Keratinocyte (primary cell): ENCODE data around the gene MICAL3. TPM values are rescaled to one million over a fixed set of nuclear protein-coding genes. Genes with fewer than 3 reads are reported as not detected.

ENCODE experiments used
- DNase-seq: peaks from one replicate; pipeline ENCODE4 v3.0.0-alpha.2; 2011; ENCODE audit warnings: low read depth, missing footprints, low spot score
- FAIRE-seq: peaks from 2 replicates; lab custom pipeline; 2011; peaks lifted over from hg19 to GRCh38; lab: Jason Lieb, UNC
- H2AFZ ChIP-seq: 2 replicates; pipeline ENCODE4 v1.6.0; 2012; ENCODE audit warnings: low read length, control low read depth, inconsistent platforms; ENCODE audit not compliant: control insufficient read depth
- H3K27ac ChIP-seq: 2 replicates; pipeline ENCODE4 v1.5.1; 2011; ENCODE audit warnings: low read length; ENCODE audit not compliant: control insufficient read depth, insufficient read depth
- H3K27me3 ChIP-seq: 3 replicates; pipeline ENCODE4 v1.6.0; 2011; ENCODE audit warnings: low read length; ENCODE audit not compliant: control insufficient read depth, insufficient read depth; ENCODE audit errors: extremely low read depth
- H3K36me3 ChIP-seq, 2 experiments: 2 replicates in 1 of 2; 3 replicates in 1 of 2; pipeline ENCODE4 v1.5.1; 2011; ENCODE audit warnings: low read length in 2 of 2, mild to moderate bottlenecking in 1 of 2; ENCODE audit not compliant: control insufficient read depth in 2 of 2, insufficient read depth in 2 of 2; ENCODE audit errors: extremely low read depth in 1 of 2
- H3K4me1 ChIP-seq: 3 replicates; pipeline ENCODE4 v1.5.1; 2011; ENCODE audit warnings: low read length; ENCODE audit not compliant: control insufficient read depth, insufficient read depth; ENCODE audit errors: extremely low read depth
- H3K4me2 ChIP-seq: 3 replicates; pipeline ENCODE4 v1.6.0; 2011; ENCODE audit warnings: low read depth, low read length; ENCODE audit not compliant: control insufficient read depth, insufficient read depth; ENCODE audit errors: extremely low read depth
- H3K4me3 ChIP-seq, 3 experiments: fragments of 200-600 bp in 1 of 3; sonication (generic) in 1 of 3; 2 replicates in 2 of 3; 3 replicates in 1 of 3; pipeline ENCODE4 v1.5.1; 2011 to 2016; ENCODE audit warnings: low read length in 3 of 3, mild to moderate bottlenecking in 3 of 3, control low read depth in 2 of 3, inconsistent platforms in 1 of 3, low read depth in 1 of 3, mixed read lengths in 1 of 3, mixed run types in 1 of 3, moderate library complexity in 1 of 3; ENCODE audit not compliant: control insufficient read depth in 2 of 3, insufficient read depth in 2 of 3; ENCODE audit errors: extremely low read depth in 1 of 3
- H3K79me2 ChIP-seq: 2 replicates; pipeline ENCODE4 v1.6.0; 2012; ENCODE audit warnings: low read length; ENCODE audit not compliant: control insufficient read depth, insufficient read depth
- H3K9ac ChIP-seq: 3 replicates; pipeline ENCODE4 v1.6.0; 2011; ENCODE audit warnings: low read length; ENCODE audit not compliant: control insufficient read depth, insufficient read depth; ENCODE audit errors: extremely low read depth
- H3K9me1 ChIP-seq: 3 replicates; pipeline ENCODE4 v1.6.0; 2011; ENCODE audit warnings: low read length; ENCODE audit not compliant: control insufficient read depth, insufficient read depth; ENCODE audit errors: extremely low read depth
- H3K9me3 ChIP-seq: 2 replicates; pipeline ENCODE4 v1.5.1; 2012; ENCODE audit warnings: low read depth, low read length; ENCODE audit not compliant: control insufficient read depth
- H4K20me1 ChIP-seq: 3 replicates; pipeline ENCODE4 v1.6.0; 2011; ENCODE audit warnings: low read length; ENCODE audit not compliant: control insufficient read depth, insufficient read depth; ENCODE audit errors: extremely low read depth
- EZH2 ChIP-seq: IDR thresholded peaks from one replicate; pipeline ENCODE4 v1.6.1; 2012; ENCODE audit warnings: inconsistent platforms, mild to moderate bottlenecking, low read length, moderate library complexity
- dilution Hi-C: fragments of 300-500 bp; cut with MboI; formaldehyde crosslinking; loops from one replicate; pipeline ENCODE4 v1.7.0; 2020; ENCODE audit warnings: low sequenced_read_pairs; ENCODE audit not compliant: extremely low pct_ligation_motif_present
- polyA plus RNA-seq, 5 experiments: library from polyadenylated mRNA; depleted of rRNA in 3 of 5; stranded (reverse) in 3 of 5; stranded (forward) in 1 of 5; unstranded in 1 of 5; fragments of >200 nt; gene quantifications; 1 replicate in 1 of 5; 2 replicates in 3 of 5; 3 replicates in 1 of 5; pipeline versions ENCODE4 v1.2.1 to v1.2.3, GENCODE V29; 2011 to 2012; ENCODE audit warnings: missing spikeins in 2 of 5, low read depth in 1 of 5, low replicate concordance in 1 of 5
- TF ChIP-seq, protein P1 (sequence below), 3 experiments: IDR thresholded peaks in 1 of 3; conservative IDR thresholded peaks in 1 of 3; optimal IDR thresholded peaks in 1 of 3; 2 replicates in 2 of 3; 3 replicates in 1 of 3; pipeline versions ENCODE3 to v1.5.1; 2011; ENCODE audit warnings: low read length in 3 of 3, mild to moderate bottlenecking in 3 of 3, moderate library complexity in 2 of 3, control low read depth in 1 of 3, inconsistent platforms in 1 of 3; ENCODE audit not compliant: insufficient read depth in 2 of 3; ENCODE audit errors: extremely low read depth in 1 of 3

The MICAL3 gene
- polyA plus RNA-seq, 1 donor (not counting 4 experiments of a cell fraction or from before 2014, with no cell fraction given) = 27.9 TPM

DNA sequence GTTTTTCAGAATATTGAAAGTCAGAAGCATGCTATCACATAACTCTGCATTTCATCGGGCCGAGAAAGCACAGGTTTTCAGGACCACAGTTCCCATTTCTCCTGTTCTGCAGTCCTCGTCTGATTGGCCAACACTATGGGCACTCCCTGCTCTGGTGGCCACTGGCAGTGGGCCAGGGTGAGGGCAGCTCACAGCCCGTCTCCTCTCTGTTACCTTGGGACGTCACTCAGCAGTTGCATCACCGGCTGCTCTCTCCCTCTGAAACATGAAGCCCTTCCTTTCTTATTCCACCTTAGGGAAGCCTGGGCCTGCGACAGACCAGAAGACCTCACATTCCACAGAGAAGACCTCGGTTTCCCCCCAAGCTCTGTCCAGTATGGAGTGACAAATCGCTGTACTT lies 11.4 kb upstream of the MICAL3 start:
- Histone ChIP-seq H3K27ac (peak overlapping the region; percentile 2), H3K9me3 (no peaks in the 10 kb centered on the region), H3K4me2 (peak overlapping the region; percentile 18), H3K79me2 (no peaks in the 10 kb centered on the region), H3K4me3 (no peak overlapping the region), H3K4me1 (peaks cover 48% of the 10 kb centered on the region), H3K9ac (no peak overlapping the region), H3K27me3 (no peaks in the 10 kb centered on the region), H4K20me1 (no peaks in the 10 kb centered on the region), H3K9me1 (no peaks in the 10 kb centered on the region), H3K36me3 (no peaks in the 10 kb centered on the region), H2AFZ (no peak overlapping the region)
- dilution Hi-C loops = no loop called here
- no peak for DNase-seq
- TF ChIP-seq, protein P1, sequence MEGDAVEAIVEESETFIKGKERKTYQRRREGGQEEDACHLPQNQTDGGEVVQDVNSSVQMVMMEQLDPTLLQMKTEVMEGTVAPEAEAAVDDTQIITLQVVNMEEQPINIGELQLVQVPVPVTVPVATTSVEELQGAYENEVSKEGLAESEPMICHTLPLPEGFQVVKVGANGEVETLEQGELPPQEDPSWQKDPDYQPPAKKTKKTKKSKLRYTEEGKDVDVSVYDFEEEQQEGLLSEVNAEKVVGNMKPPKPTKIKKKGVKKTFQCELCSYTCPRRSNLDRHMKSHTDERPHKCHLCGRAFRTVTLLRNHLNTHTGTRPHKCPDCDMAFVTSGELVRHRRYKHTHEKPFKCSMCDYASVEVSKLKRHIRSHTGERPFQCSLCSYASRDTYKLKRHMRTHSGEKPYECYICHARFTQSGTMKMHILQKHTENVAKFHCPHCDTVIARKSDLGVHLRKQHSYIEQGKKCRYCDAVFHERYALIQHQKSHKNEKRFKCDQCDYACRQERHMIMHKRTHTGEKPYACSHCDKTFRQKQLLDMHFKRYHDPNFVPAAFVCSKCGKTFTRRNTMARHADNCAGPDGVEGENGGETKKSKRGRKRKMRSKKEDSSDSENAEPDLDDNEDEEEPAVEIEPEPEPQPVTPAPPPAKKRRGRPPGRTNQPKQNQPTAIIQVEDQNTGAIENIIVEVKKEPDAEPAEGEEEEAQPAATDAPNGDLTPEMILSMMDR (optimal IDR thresholded peaks at IDR 0.05 in 1 of 3, IDR thresholded peaks at IDR 0.05 in 1 of 3, conservative IDR thresholded peaks at IDR 0.05 in 1 of 3; ENCODE audit: extremely low read depth in 1 of 3, insufficient read depth in 2 of 3, low read length in 3 of 3) = no peak
- no peak for TF ChIP-seq EZH2
- FAIRE-seq = peak; percentile 23

DNA sequence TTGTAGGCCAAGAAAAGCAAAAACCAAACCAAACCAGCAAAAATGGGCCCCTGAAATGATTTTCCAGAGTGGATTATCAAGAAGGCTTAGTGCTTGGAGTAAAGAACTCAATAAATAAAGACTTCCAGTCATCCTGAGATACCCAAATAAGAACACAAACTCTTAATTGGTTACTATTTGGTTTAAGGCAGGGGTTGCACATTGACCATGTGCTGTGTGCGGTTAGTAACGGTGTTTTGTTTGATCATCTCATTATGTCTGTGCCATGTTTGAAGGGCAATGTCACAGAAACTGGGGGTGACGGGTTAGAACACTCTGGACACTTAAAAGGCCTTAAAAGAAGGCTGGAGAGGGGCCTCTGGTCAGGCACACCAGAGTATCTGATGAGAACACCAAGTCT lies 9.7 kb upstream of the MICAL3 start:
- Histone ChIP-seq H2AFZ (peak overlapping the region; percentile 4), H3K9me1 (no peaks in the 10 kb centered on the region), H3K9me3 (no peaks in the 10 kb centered on the region), H3K9ac (no peak overlapping the region), H3K27ac (peak overlapping the region; percentile 99), H3K27me3 (no peaks in the 10 kb centered on the region), H3K36me3 (no peaks in the 10 kb centered on the region), H3K4me3 (no peak overlapping the region), H3K4me2 (no peak overlapping the region), H3K79me2 (no peaks in the 10 kb centered on the region), H4K20me1 (no peaks in the 10 kb centered on the region), H3K4me1 (peaks cover 54% of the 10 kb centered on the region)
- dilution Hi-C loops = no loop called here
- FAIRE-seq = peak; percentile 13
- no peak for DNase-seq
- no peak for TF ChIP-seq EZH2
- TF ChIP-seq, protein P1 (optimal IDR thresholded peaks at IDR 0.05 in 1 of 3, IDR thresholded peaks at IDR 0.05 in 1 of 3, conservative IDR thresholded peaks at IDR 0.05 in 1 of 3; ENCODE audit: extremely low read depth in 1 of 3, insufficient read depth in 2 of 3, low read length in 3 of 3) = no peak
